Esophagus (tissue), 2 donors: ENCODE measurements around the gene SUMO4. TPM values are rescaled to one million over a fixed set of nuclear protein-coding genes. Genes with fewer than 3 reads are reported as not detected.

Experiments used
- H3K27ac ChIP-seq, 2 donors: one replicate each; pipeline ENCODE4 v1.5.1; 2013; ENCODE audit warnings: low read depth in 2 of 2, mild to moderate bottlenecking in 2 of 2, inconsistent platforms in 1 of 2, low read length in 1 of 2, moderate library complexity in 1 of 2
- H3K27me3 ChIP-seq, 2 donors: one replicate each; pipeline ENCODE4 v1.6.1; 2013; ENCODE audit warnings: low read length in 2 of 2, control low read depth in 1 of 2, mild to moderate bottlenecking in 1 of 2; ENCODE audit not compliant: insufficient read depth in 2 of 2, control insufficient read depth in 1 of 2
- H3K36me3 ChIP-seq, 2 donors: one replicate each; pipeline ENCODE4 v1.6.1; 2013; ENCODE audit warnings: low read length in 1 of 2; ENCODE audit not compliant: control insufficient read depth in 2 of 2, insufficient read depth in 2 of 2
- H3K4me1 ChIP-seq, 2 donors: one replicate each; pipeline ENCODE4 v1.6.1; 2013; ENCODE audit warnings: low read length in 1 of 2; ENCODE audit not compliant: control insufficient read depth in 2 of 2, insufficient read depth in 2 of 2
- H3K4me3 ChIP-seq, 2 donors: one replicate each; pipeline ENCODE4 v1.5.1; 2013; ENCODE audit warnings: low read length in 2 of 2, mild to moderate bottlenecking in 2 of 2, low read depth in 1 of 2, moderate library complexity in 1 of 2
- H3K9me3 ChIP-seq, 2 donors: one replicate each; pipeline ENCODE4 v1.6.1; 2013; ENCODE audit warnings: mild to moderate bottlenecking in 2 of 2, low read depth in 1 of 2, low read length in 1 of 2, moderate library complexity in 1 of 2; ENCODE audit not compliant: control insufficient read depth in 2 of 2, insufficient read depth in 1 of 2
- WGBS, 2 donors: extraction: QIAGEN DNeasy Blood & Tissue Kit; methylation state at CpG; one replicate each; pipeline ENCODE4 v1.1.7; 2013; 5-methylcytosine and 5-hydroxymethylcytosine counted together
- polyA plus RNA-seq, 2 donors: library from polyadenylated mRNA; stranded (reverse); fragments of 200-250 nt; gene quantifications; one replicate each; pipeline ENCODE4 v1.2.3, GENCODE V29; 2013
- donor health status: healthy with polysubstance abuse.
- donor health status: Bipolar disorder and iron deficiency.

The SUMO4 gene
- polyA plus RNA-seq, 2 donors, result 0.24 TPM; not detected in 1

DNA sequence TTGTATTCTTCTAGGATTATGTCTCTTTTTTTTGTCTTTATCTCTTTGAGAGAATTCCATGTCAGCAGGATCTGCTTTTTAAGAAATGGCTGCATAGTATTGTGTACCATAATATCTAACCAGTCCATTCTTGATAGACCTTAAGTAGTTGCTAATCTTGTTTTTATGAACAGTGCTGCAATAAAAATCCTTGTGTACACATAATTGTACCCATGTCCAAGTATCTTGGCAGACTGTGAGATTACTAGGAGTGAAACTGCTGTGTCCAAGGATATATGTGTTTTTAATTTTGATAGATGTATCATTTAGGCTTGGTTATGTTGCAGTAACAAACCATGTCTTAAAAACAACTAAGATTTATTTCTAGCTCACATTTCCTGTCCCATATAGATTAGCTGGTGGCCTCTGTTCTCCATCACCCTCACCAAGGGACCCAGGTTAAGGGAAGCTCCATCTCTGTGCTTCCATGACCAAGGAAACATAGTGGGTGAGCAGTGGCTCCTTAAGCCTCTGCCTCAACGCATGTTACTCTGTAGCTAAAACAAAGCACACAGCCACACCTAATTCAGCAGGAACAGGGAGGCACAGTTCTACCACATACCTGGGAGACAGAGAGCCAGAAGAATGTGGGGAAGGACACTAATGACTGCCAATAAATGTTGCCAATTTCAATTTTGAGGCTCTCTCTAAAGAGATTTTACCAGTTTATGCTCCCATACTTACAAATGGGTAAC, 12.1 kb upstream of the SUMO4 start:
- H3K36me3 ChIP-seq, result no peaks in the 10 kb centered on the region
- 50 to 51% methylated on average over 1 of the region's 1 CpG for WGBS, 2 donors
- H3K9me3 ChIP-seq, result no peaks in the 10 kb centered on the region
- no peaks in the 10 kb centered on the region for H3K4me1 ChIP-seq
- no peak overlapping the region for H3K4me3 ChIP-seq
- H3K27ac ChIP-seq, result peak overlapping the region; percentile 52 to 81
- no peaks in the 10 kb centered on the region for H3K27me3 ChIP-seq

DNA sequence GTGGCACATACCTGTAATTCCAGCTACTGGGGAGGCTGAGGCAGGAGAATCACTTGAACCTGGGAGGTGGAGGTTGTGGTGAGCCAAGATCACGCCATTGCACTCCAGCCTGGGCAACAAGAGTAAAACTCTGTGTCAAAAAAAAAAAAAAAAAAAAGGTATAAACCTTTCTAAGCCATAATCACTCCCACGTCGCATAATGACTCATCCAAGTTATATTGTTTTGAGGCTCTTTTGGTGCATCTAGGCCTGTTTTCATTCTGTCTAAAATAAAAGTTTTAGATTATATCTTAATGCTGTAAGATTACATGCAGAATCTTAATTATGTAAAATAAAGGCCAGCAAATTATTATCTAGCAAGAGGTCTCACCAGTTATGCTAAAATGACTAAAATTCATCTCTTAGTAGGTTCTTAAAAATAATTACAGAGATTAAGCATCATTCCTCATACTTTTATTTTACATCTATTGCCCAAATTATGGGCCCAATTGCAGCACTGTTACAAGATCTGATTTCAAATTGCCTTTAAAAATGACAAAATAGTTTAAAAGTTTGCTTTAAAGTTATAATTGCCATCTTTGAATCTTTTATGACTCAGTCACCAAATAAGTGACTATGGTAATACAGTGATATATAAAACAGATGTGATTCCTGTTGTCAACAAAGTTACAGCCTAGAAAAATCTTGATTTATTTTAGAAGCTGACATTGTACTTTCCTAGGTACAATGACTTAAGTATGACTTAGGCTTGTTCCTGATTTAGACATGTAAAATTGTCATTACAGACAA, 10.4 kb upstream of the SUMO4 start:
- 62 to 95% methylated on average over 3 of the region's 3 CpGs for WGBS, 2 donors
- Histone ChIP-seq H3K9me3 (no peaks in the 10 kb centered on the region), H3K27me3 (no peaks in the 10 kb centered on the region), H3K4me3 (no peak overlapping the region), H3K27ac (no peak overlapping the region), H3K36me3 (no peaks in the 10 kb centered on the region), H3K4me1 (no peaks in the 10 kb centered on the region)

DNA sequence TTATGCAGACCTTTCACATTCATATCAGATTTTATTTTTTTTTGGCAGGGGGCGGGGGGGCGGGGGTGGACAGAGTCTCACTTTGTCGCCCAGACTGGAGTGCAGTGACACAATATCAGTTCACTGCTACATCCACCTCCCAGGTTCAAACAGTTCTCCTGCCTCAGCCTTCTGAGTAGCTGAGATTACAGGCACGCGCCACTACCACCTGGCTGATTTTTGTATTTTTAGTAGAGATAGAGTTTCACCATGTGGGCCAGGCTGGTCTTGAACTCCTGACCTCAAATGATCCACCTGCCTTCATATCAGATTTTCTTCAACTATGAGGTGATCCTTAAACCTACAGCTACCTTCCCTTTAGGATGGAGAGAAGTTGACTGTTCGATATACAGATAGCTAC, 8.0 kb upstream of the SUMO4 start:
- Histone ChIP-seq H3K4me1 (no peaks in the 10 kb centered on the region), H3K4me3 (no peak overlapping the region), H3K27ac (no peak overlapping the region), H3K9me3 (no peaks in the 10 kb centered on the region), H3K36me3 (no peaks in the 10 kb centered on the region), H3K27me3 (no peaks in the 10 kb centered on the region)
- WGBS, 2 donors, result 89 to 98% methylated on average over 6 of the region's 6 CpGs

DNA sequence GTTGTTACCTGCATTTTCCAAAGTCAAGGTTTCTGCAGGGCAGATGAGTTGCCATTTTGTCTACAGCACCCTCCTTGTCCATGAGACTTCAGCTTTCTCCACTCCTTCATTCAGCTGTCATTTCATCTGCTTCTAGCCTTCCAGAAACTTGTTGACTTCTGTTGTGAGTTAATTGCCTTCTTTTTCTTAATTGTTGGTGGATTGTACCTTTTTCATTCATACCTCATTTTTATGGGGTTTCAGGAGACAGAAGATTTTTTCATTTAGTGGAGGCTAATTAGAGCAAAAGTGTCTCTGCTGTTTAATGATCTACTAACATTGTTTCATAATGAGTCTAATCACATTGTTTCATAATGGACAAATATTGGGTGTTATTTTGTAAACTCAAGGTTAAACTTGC, 7.5 kb upstream of the SUMO4 start:
- Histone ChIP-seq H3K4me3 (no peak overlapping the region), H3K4me1 (no peaks in the 10 kb centered on the region), H3K36me3 (no peaks in the 10 kb centered on the region), H3K9me3 (no peaks in the 10 kb centered on the region), H3K27me3 (no peaks in the 10 kb centered on the region), H3K27ac (no peak overlapping the region)

DNA sequence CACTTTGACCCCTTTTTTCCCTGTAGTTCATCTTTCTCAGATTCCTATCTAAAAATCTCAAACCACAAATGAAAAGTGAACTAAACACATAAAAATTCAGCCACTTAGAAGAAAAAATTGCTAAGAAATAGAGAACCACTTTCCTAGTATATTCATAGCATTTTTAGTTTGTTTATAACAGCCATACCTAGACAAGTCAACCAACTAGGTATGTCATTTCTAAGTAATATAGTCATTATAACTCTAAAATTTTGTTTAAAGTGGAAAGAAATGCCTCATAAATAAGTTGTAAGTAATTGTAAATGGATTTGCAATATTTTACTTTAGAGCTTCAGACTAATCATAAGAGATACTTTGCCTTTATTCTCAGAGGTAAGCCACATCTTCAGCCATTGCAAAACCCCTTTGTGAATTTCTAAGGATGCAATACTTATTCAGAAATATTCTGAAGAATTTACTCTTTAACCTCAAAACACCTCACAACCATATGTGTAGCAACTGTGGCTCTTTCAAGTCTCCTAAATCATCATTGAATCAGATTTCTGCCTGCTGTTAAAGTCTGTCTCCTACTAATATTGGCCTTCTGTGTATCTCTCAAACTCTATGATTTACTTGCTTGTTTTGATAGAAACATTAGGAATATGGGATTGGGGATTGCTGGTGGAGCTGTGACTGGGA, 6.9 kb upstream of the SUMO4 start:
- Histone ChIP-seq H3K27ac (no peak overlapping the region), H3K4me3 (no peak overlapping the region), H3K9me3 (no peaks in the 10 kb centered on the region), H3K4me1 (no peaks in the 10 kb centered on the region), H3K27me3 (no peaks in the 10 kb centered on the region), H3K36me3 (no peaks in the 10 kb centered on the region)

DNA sequence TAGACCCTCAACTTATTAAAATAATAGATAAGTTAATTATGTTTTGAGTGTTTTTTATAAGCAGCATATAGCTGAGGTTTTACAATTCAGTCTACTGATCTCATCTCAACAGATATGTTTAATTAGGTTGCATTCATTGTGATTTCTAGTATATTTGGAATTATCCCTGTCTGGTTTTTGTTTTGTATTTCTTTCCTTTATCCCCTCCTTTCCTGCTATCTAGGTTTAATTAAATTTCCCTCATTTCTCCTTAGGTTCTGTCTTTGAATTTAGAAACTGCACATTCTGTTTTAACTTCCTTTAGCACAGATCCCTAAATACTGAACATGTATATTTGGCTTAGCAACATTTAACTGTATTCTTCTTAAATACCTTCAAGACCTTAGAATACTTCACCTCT, 4.9 kb upstream of the SUMO4 start:
- Histone ChIP-seq H3K4me1 (no peaks in the 10 kb centered on the region), H3K27ac (no peak overlapping the region), H3K9me3 (no peaks in the 10 kb centered on the region), H3K4me3 (no peak overlapping the region), H3K36me3 (peaks cover 3% of the 10 kb centered on the region in 2 donors), H3K27me3 (no peaks in the 10 kb centered on the region)

DNA sequence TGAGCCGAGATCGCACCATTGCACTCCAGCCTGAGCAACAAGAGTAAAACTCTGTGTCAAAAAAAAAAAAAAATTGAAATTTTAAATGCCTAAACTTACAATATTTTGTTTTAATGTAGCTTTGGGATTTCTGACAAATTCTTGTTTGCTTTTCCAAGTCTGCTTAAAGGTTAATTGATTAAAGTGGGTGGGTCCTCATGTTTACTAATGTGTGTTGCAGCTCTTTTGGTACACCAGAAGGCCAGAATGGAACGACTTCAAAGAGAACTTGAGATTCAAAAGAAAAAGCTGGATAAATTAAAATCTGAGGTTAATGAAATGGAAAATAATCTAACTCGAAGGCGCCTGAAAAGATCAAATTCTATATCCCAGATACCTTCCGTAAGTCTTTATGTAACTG, 2.7 kb upstream of the SUMO4 start:
- 95 to 96% methylated on average over 6 of the region's 6 CpGs for WGBS, 2 donors
- peaks cover 5 to 7% of the 10 kb centered on the region in 2 donors for H3K36me3 ChIP-seq

DNA sequence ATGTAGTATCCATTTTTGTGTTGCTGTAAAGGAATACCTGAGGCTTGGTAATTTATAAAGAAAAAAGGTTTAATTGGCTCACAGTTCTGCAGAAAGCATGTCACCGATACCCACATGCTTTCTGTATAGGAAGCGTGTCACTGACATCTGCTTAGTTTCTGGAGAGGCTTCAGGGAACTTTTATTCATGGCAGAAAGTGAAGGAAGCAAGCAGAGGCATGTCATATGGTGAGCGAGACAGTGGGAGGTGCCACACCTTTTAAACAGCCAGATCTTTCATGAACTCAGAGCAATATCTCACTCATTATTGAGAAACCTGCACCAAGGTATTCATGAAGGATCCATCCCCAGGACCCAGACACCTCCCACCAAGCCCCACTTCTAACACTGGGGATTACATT, 3.5 kb downstream of the SUMO4 start:
- Histone ChIP-seq H3K27ac (no peak overlapping the region), H3K4me3 (no peak overlapping the region), H3K36me3 (peaks cover 5 to 7% of the 10 kb centered on the region in 2 donors), H3K27me3 (no peaks in the 10 kb centered on the region), H3K4me1 (no peaks in the 10 kb centered on the region), H3K9me3 (no peaks in the 10 kb centered on the region)
- WGBS, 2 donors, result 76 to 77% methylated on average over 3 of the region's 3 CpGs

More for the DNA sequence above, 2.7 kb upstream of the SUMO4 start:
- Histone ChIP-seq H3K4me3 (no peak overlapping the region), H3K27me3 (no peaks in the 10 kb centered on the region), H3K27ac (no peak overlapping the region), H3K9me3 (no peaks in the 10 kb centered on the region), H3K4me1 (no peaks in the 10 kb centered on the region)

DNA sequence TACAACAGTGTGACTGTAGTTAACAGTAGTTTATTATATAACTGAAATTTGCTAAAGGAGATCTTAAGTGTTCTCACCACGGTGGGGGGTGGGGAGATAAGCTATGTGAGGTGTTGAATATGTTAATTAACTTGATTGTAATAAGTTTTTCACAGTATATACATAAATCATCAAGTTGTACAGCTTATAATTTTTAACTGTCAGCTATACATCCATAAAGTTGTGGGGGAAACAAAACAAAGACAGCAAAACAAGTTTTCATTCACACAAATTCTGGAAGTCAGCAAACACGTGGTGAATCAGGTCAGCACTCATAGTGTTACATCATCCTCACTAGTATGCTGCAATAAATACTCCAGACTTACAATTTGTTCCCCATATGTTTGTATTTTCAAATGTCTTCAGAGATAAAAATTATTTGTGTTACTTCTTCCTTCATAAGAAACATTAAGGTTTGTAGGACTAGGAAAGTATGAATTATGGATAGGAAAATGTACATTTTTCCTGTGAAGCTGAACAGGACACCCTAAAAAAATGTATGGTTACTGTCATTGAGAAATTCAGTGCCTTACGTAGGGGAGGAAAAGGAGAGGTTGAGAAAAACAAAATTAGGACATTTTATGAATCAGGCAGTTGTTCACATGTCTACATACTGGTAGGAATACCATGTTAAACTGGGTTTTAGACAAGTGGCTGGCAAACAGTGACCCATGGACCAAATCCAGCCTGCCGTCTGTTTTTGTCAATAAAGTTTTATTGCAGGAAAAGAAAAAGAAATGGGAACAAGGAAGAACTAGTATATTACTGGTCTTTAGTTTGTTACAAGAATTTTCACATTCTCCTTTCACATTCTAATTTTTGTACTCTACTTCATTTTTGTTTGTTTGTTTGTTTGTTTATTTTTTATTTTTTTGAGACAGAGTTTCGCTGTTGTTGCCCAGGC, 6.0 kb downstream of the SUMO4 start:
- no peak overlapping the region for H3K27ac ChIP-seq
- peaks cover 0 to 4% of the 10 kb centered on the region in 2 donors for H3K36me3 ChIP-seq
- H3K9me3 ChIP-seq, result no peaks in the 10 kb centered on the region
- no peaks in the 10 kb centered on the region for H3K27me3 ChIP-seq
- no peak overlapping the region for H3K4me3 ChIP-seq
- 86 to 88% methylated on average over 5 of the region's 5 CpGs for WGBS, 2 donors
- H3K4me1 ChIP-seq, result no peaks in the 10 kb centered on the region
